Prostate gland (tissue), 2 donors: ENCODE data around the gene FAM171A2.

Experiments used
- CTCF ChIP-seq, 4 experiments: fragments of 200-600 bp in 2 of 4; fragments of 450-650 bp in 2 of 4; sonication (generic) in 2 of 4; IDR thresholded peaks; 1 replicate in 3 of 4; 2 replicates in 1 of 4; pipeline ENCODE4 v1.5.1; 2016 to 2019; ENCODE audit warnings: antibody characterized with exemption in 4 of 4, mild to moderate bottlenecking in 2 of 4, moderate library complexity in 2 of 4
- POLR2A ChIP-seq: fragments of 450-650 bp; IDR thresholded peaks from one replicate; pipeline ENCODE4 v1.6.1; 2016; ENCODE audit warnings: antibody characterized with exemption, mild to moderate bottlenecking

- TF ChIP-seq CTCF (IDR thresholded peaks at IDR 0.05) (no peak), POLR2A (no peak)
Measured at GRCh38 chr17:44384281-44384822, 20.7 kb upstream of the FAM171A2 start.
